ENCODE results near the gene BUD23. TPM values are rescaled to one million over a fixed set of nuclear protein-coding genes. Genes with fewer than 3 reads are reported as not detected.

BUD23 gene
- total RNA-seq, 1 experiment from 2014 or later: 78.1 TPM

DNA sequence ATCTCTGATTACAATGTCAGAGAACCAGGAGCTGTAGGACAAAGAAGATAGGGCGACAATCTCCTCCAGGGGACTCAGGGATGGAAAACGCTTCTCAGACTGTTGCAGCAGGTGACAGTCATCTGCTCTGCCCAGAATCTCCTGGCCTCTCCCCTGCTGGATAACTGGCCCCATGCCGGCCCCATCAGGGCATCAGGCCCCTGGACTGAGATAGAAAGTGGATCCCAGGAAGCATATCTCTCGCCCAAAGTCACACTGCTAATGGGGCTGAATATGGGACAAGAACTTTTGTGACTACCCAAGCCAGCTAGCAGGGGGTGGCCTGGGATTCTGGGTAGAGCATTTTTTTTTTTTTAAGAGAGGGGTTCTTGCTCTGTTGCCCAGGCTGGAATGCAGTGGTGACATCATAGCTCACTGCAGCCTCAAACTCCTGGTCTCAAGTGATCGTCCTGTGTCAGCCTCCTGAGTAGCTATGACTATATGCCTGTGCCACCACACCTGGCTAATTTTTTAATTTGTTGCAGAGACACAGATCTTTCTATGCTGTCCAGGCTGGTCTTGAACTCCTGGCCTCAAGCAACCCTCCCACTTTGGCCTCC, 38.6 kb upstream of the BUD23 start:
- Histone ChIP-seq H4K5ac (ENCODE audit: insufficient read length, low read depth, low read length) (no peak overlapping the region), H3K56ac (ENCODE audit: insufficient read length, low read depth, low read length) (no peak overlapping the region), H3K4ac (ENCODE audit: low read depth, low read length) (no peak overlapping the region), H2BK5ac (ENCODE audit: insufficient read length, low read length) (no peak overlapping the region), H2BK20ac (ENCODE audit: low read depth, low read length, poor library complexity, severe bottlenecking) (peak overlapping the region; percentile 78), H3K27ac (ENCODE audit: insufficient read length, low read depth, low read length) (no peak overlapping the region), H3K4me1 (ENCODE audit: insufficient read depth, low read length) (0 out of 2 replicates have a peak, but pooled peaks cover 3% of the 10 kb centered on the region), H3K27me3 (ENCODE audit: insufficient read depth, low read length) (peaks cover 4% of the 10 kb centered on the region; the same call in 1 of the 2 replicates), H3K14ac (ENCODE audit: insufficient read depth, low read length) (no peak overlapping the region), H2BK12ac (ENCODE audit: insufficient read length, low read depth, low read length) (no peak overlapping the region), H3T11ph (ENCODE audit: low read length) (no peak overlapping the region), H3K9me3 (ENCODE audit: control insufficient read depth, low read depth, low read length) (no peaks in the 10 kb centered on the region), H2BK120ac (ENCODE audit: low read depth, low read length, poor library complexity, severe bottlenecking) (no peak overlapping the region), H3K9ac (ENCODE audit: extremely low read depth, insufficient read length, low read length) (no peak overlapping the region), H4K20me1 (ENCODE audit: control insufficient read depth, insufficient read depth, insufficient read length) (no peaks in the 10 kb centered on the region), H3K79me1 (ENCODE audit: insufficient read depth, low read depth, low read length, poor library complexity, severe bottlenecking) (no peaks in the 10 kb centered on the region), H3K23me2 (ENCODE audit: insufficient read length, low read depth, low read length, poor library complexity, severe bottlenecking) (peaks cover 6% of the 10 kb centered on the region), H3K79me2 (ENCODE audit: insufficient read depth, low read length) (no peaks in the 10 kb centered on the region), H3K23ac (ENCODE audit: insufficient read length, low read depth, low read length) (no peak overlapping the region), H3K18ac (ENCODE audit: insufficient read length, low read depth, low read length) (no peak overlapping the region), H3K4me2 (ENCODE audit: insufficient read depth, insufficient read length, low read length) (no peak overlapping the region), H2AFZ (ENCODE audit: low read length) (no peak overlapping the region), H2AK5ac (ENCODE audit: insufficient read length, low read length) (no peak overlapping the region), H4K8ac (replicated peaks; ENCODE audit: insufficient read length, low read depth, low read length) (no peak overlapping the region), H4K91ac (ENCODE audit: insufficient read length, low read depth, low read length) (no peak overlapping the region), H2BK15ac (ENCODE audit: low read depth, low read length) (no peak overlapping the region)
- no peak overlapping the region for H3K4me3 Mint-ChIP-seq
- no peak for DNase-seq
- peaks cover 9 to 30% of the 10 kb centered on the region in 2 experiments for H3K4me1 Mint-ChIP-seq
- no peak overlapping the region for H3K27ac Mint-ChIP-seq
- no CpG with 5 or more reads among the region's 5 CpGs for WGBS (ENCODE audit: extremely low coverage, insufficient read length, low lambda C conversion rate)
- H3K9me3 Mint-ChIP-seq: peaks cover 0 to 4% of the 10 kb centered on the region in 2 experiments; a peak in 1 of 5 replicates
- peaks cover 58% of the 10 kb centered on the region for H3K27me3 Mint-ChIP-seq (ENCODE audit: low read depth)
- TF ChIP-seq CTCF (conservative IDR thresholded peaks at IDR 0.05): no peak
- H3K36me3 Mint-ChIP-seq (ENCODE audit: insufficient read depth in 1 of 3, low read depth in 3 of 3): peaks cover 0 to 1% (median 0%) of the 10 kb centered on the region in 3 experiments; a peak in 2 of 7 replicates
